HepG2 (cell line): Measurements from ENCODE around the gene ARHGEF39.

Experiments used
- ATF1 ChIP-seq: IDR thresholded peaks from 2 replicates; pipeline ENCODE4 v1.6.1; 2016; ENCODE audit warnings: mild to moderate bottlenecking, control low read depth
- BRF2 ChIP-seq: sonication (generic); formaldehyde crosslinking; IDR thresholded peaks from 2 replicates; pipeline ENCODE4 v1.8.1; 2022; ENCODE audit warnings: mild to moderate bottlenecking, missing genetic modification reagents
- CTCF ChIP-seq: sonication (generic); formaldehyde crosslinking; IDR thresholded peaks from 2 replicates; pipeline ENCODE4 v1.5.0; 2020; ENCODE audit warnings: mild to moderate bottlenecking, missing genetic modification reagents, moderate library complexity
- FOXO4 ChIP-seq: sonication (generic); formaldehyde crosslinking; conservative IDR thresholded peaks from 2 replicates; pipeline ENCODE4 v1.8.1; 2023; ENCODE audit warnings: missing genetic modification reagents
- IRF9 ChIP-seq: sonication (generic); formaldehyde crosslinking; IDR thresholded peaks from 2 replicates; pipeline ENCODE4 v1.8.0; 2022; ENCODE audit warnings: missing genetic modification reagents, mild to moderate bottlenecking, borderline replicate concordance
- PHF5A ChIP-seq: IDR thresholded peaks from one replicate; pipeline ENCODE4 v1.6.1; 2018; ENCODE audit warnings: low read depth, missing genetic modification reagents; ENCODE audit not compliant: unreplicated experiment
- REST ChIP-seq, 2 experiments: IDR thresholded peaks; 2 replicates each; pipeline ENCODE4 v1.6.1; 2011 to 2012; ENCODE audit warnings: low read length in 2 of 2, borderline replicate concordance in 1 of 2, low read depth in 1 of 2, mild to moderate bottlenecking in 1 of 2, moderate library complexity in 1 of 2
- SMAD3 ChIP-seq: sonication (generic); formaldehyde crosslinking; IDR thresholded peaks from 2 replicates; pipeline ENCODE4 v1.4.0; 2020; ENCODE audit warnings: missing genetic modification reagents
- SP1 ChIP-seq, 2 experiments: fragments of 450-650 bp in 1 of 2; sonication (generic) in 1 of 2; formaldehyde crosslinking in 1 of 2; IDR thresholded peaks; 2 replicates each; pipeline versions ENCODE4 v1.4.0 to v1.6.1; 2016 to 2020; ENCODE audit warnings: missing genetic modification reagents in 1 of 2
- SP2 ChIP-seq: sonication (generic); formaldehyde crosslinking; IDR thresholded peaks from 2 replicates; pipeline ENCODE4 v1.5.1; 2020; ENCODE audit warnings: mild to moderate bottlenecking, missing genetic modification reagents
- ZBTB20 ChIP-seq: sonication (generic); formaldehyde crosslinking; IDR thresholded peaks from 2 replicates; pipeline ENCODE4 v1.8.1; 2023; ENCODE audit warnings: missing genetic modification reagents, low read depth, mild to moderate bottlenecking, borderline replicate concordance
- ZNF407 ChIP-seq: sonication (generic); formaldehyde crosslinking; IDR thresholded peaks from one replicate; pipeline ENCODE4 v1.5.1; 2020; ENCODE audit warnings: mild to moderate bottlenecking, missing genetic modification reagents; ENCODE audit errors: not compliant biosample characterization
- ZNF674 ChIP-seq: sonication (generic); formaldehyde crosslinking; IDR thresholded peaks from 2 replicates; pipeline ENCODE4 v1.5.0; 2020; ENCODE audit warnings: low read depth, mild to moderate bottlenecking, missing genetic modification reagents
- ZNF720 ChIP-seq: sonication (generic); formaldehyde crosslinking; IDR thresholded peaks from 2 replicates; pipeline ENCODE4 v1.4.0; 2020; ENCODE audit warnings: missing genetic modification reagents

GRCh38 chr9:35696520-35697215 is 31.7 kb upstream of the ARHGEF39 start:
- no peak for TF ChIP-seq SP1 (IDR thresholded peaks at IDR 0.05)
- no peak for TF ChIP-seq SP1 (CRISPR knock-in tag; IDR thresholded peaks at IDR 0.05)
- TF ChIP-seq REST (IDR thresholded peaks at IDR 0.05; ENCODE audit: borderline replicate concordance in 1 of 2, low read depth in 1 of 2, low read length in 2 of 2): no peak
- no peak for TF ChIP-seq ZBTB20 (CRISPR knock-in tag)
- no peak for TF ChIP-seq ZNF720 (CRISPR knock-in tag)
- no peak for TF ChIP-seq ATF1
- no peak for TF ChIP-seq FOXO4
- TF ChIP-seq BRF2 (CRISPR knock-in tag): no peak
- TF ChIP-seq ZNF674 (CRISPR knock-in tag): no peak
- peak; percentile 82 for TF ChIP-seq CTCF
- no peak for TF ChIP-seq PHF5A (CRISPR knock-in tag)
- TF ChIP-seq ZNF407 (CRISPR knock-in tag): no peak
- no peak for TF ChIP-seq IRF9
- TF ChIP-seq SP2: no peak
- TF ChIP-seq SMAD3: no peak
